Measurements from ENCODE around the gene IRF9.

IRF9 gene

GRCh38 chr14:24146453-24146977 lies 14.6 kb upstream of the IRF9 start, which contains the start of gene PSME2:
PSME2 (minus strand) TSS chr14:24146610; CDS start chr14:24146581, 29 bp downstream.
- peaks cover 10 to 17% of the 10 kb centered on the region in 2 donors for H3K4me1 ChIP-seq (ENCODE audit: control insufficient read depth in 2 of 2, insufficient read depth in 1 of 2, low read depth in 1 of 2, low read length in 2 of 2)
- no peaks in the 10 kb centered on the region for H3K27me3 ChIP-seq (ENCODE audit: control insufficient read depth in 3 of 3, insufficient read depth in 3 of 3, low read depth in 1 of 3, low read length in 3 of 3)
- DNase-seq (ENCODE audit: low spot score) = peak; percentile 96
- peak within 1 kb of the TSS; percentile 95 for H3K18ac ChIP-seq (ENCODE audit: low read length)
- no peak within 1 kb of the TSS for H2BK12ac ChIP-seq (ENCODE audit: low read length)
- H2AFZ ChIP-seq (ENCODE audit: low read length) = peak within 1 kb of the TSS; percentile 95
- WGBS, 2 donors (ENCODE audit: extremely low coverage in 2 of 2, insufficient read length in 2 of 2, insufficient replicate concordance in 1 of 2) = no CpG with 5 or more reads among the region's 25 CpGs
- peak within 1 kb of the TSS; percentile 11 for H3K23ac ChIP-seq (ENCODE audit: low read depth, low read length, poor library complexity)
- no peak within 1 kb of the TSS for H4K91ac ChIP-seq (ENCODE audit: low read depth, low read length, poor library complexity)
- H3K27ac ChIP-seq (replicated peaks; ENCODE audit: low read length) = peak within 1 kb of the TSS; percentile 85
- H4K8ac ChIP-seq (ENCODE audit: low read depth, low read length) = no peak within 1 kb of the TSS
- H3K9ac ChIP-seq (ENCODE audit: low read depth, low read length, poor library complexity) = peak within 1 kb of the TSS; percentile 97
- H3K79me1 ChIP-seq (ENCODE audit: low read depth, low read length) = peaks cover 13% of the 10 kb centered on the region
- no peak within 1 kb of the TSS for H3K4ac ChIP-seq (ENCODE audit: low read length)
- H2BK120ac ChIP-seq (ENCODE audit: low read depth, low read length) = peak within 1 kb of the TSS; percentile 84
- peak within 1 kb of the TSS; percentile 37 for H2BK15ac ChIP-seq (ENCODE audit: low read length)
- H3K4me3 ChIP-seq (ENCODE audit: low read length in 2 of 2) = peak within 1 kb of the TSS; percentile 93 to 96
- H2AK5ac ChIP-seq (ENCODE audit: low read depth, low read length) = peak within 1 kb of the TSS; percentile 38
- no peaks in the 10 kb centered on the region for H3K9me3 ChIP-seq (replicated peaks in 1 of 2; ENCODE audit: control insufficient read depth in 2 of 2, insufficient read depth in 1 of 2, low read depth in 1 of 2, low read length in 2 of 2)
- peaks cover 31 to 57% of the 10 kb centered on the region in 2 donors for H3K36me3 ChIP-seq (replicated peaks in 1 of 2; ENCODE audit: control insufficient read depth in 2 of 2, insufficient read depth in 2 of 2, low read length in 2 of 2)
- peak within 1 kb of the TSS; percentile 83 for H2BK5ac ChIP-seq (ENCODE audit: low read length)
- H3K14ac ChIP-seq (ENCODE audit: low read length) = peak within 1 kb of the TSS; percentile 91
- peak within 1 kb of the TSS; percentile 97 for H3K4me2 ChIP-seq (ENCODE audit: insufficient read depth, low read length, poor library complexity, severe bottlenecking)

- Histone ChIP-seq H3K4ac (ENCODE audit: low read length) (no peak within 1 kb of the TSS), H2BK15ac (ENCODE audit: low read length) (peak within 1 kb of the TSS; percentile 37), H3K23ac (ENCODE audit: low read depth, low read length, poor library complexity) (peak within 1 kb of the TSS; percentile 11), H3K14ac (ENCODE audit: low read length) (peak within 1 kb of the TSS; percentile 91), H4K8ac (ENCODE audit: low read depth, low read length) (no peak within 1 kb of the TSS), H2AFZ (ENCODE audit: low read length) (peak within 1 kb of the TSS; percentile 95), H3K79me1 (ENCODE audit: low read depth, low read length) (peaks cover 13% of the 10 kb centered on the region), H3K27me3 (ENCODE audit: control insufficient read depth in 3 of 3, insufficient read depth in 3 of 3, low read depth in 1 of 3, low read length in 3 of 3) (no peaks in the 10 kb centered on the region), H3K9ac (ENCODE audit: low read depth, low read length, poor library complexity) (peak within 1 kb of the TSS; percentile 97), H2BK5ac (ENCODE audit: low read length) (peak within 1 kb of the TSS; percentile 83), H3K4me2 (ENCODE audit: insufficient read depth, low read length, poor library complexity, severe bottlenecking) (peak within 1 kb of the TSS; percentile 97), H3K18ac (ENCODE audit: low read length) (peak within 1 kb of the TSS; percentile 95), H2BK120ac (ENCODE audit: low read depth, low read length) (peak within 1 kb of the TSS; percentile 84), H3K36me3 (replicated peaks in 1 of 2; ENCODE audit: control insufficient read depth in 2 of 2, insufficient read depth in 2 of 2, low read length in 2 of 2) (peaks cover 36 to 63% of the 10 kb centered on the region in 2 donors), H4K91ac (ENCODE audit: low read depth, low read length, poor library complexity) (no peak within 1 kb of the TSS), H2BK12ac (ENCODE audit: low read length) (no peak within 1 kb of the TSS), H3K27ac (replicated peaks; ENCODE audit: low read length) (peak within 1 kb of the TSS; percentile 85), H3K4me3 (ENCODE audit: low read length in 2 of 2) (peak within 1 kb of the TSS; percentile 93 to 96), H3K9me3 (replicated peaks in 1 of 2; ENCODE audit: control insufficient read depth in 2 of 2, insufficient read depth in 1 of 2, low read depth in 1 of 2, low read length in 2 of 2) (no peaks in the 10 kb centered on the region), H2AK5ac (ENCODE audit: low read depth, low read length) (peak within 1 kb of the TSS; percentile 86), H3K4me1 (ENCODE audit: control insufficient read depth in 2 of 2, insufficient read depth in 1 of 2, low read depth in 1 of 2, low read length in 2 of 2) (peaks cover 8 to 17% of the 10 kb centered on the region in 2 donors)
- DNase-seq (ENCODE audit: low spot score) = peak; percentile 95
- WGBS, 2 donors (ENCODE audit: extremely low coverage in 2 of 2, insufficient read length in 2 of 2, insufficient replicate concordance in 1 of 2) = no CpG with 5 or more reads among the region's 57 CpGs
Observed at GRCh38 chr14:24146978-24147760, 13.9 kb upstream of the IRF9 start, which contains the start of gene RNF31. RNF31 (plus strand) TSS chr14:24147498; CDS start chr14:24147699, 201 bp downstream.

- Histone ChIP-seq H3K79me1 (ENCODE audit: low read depth, low read length) (peaks cover 13% of the 10 kb centered on the region), H3K27ac (replicated peaks; ENCODE audit: low read length) (no peak overlapping the region), H3K4me3 (ENCODE audit: low read length in 2 of 2) (peak overlapping the region; percentile 89 to 96), H3K4me2 (ENCODE audit: insufficient read depth, low read length, poor library complexity, severe bottlenecking) (peak overlapping the region; percentile 97), H3K14ac (ENCODE audit: low read length) (peak overlapping the region; percentile 79), H2BK15ac (ENCODE audit: low read length) (peak overlapping the region; percentile 30), H3K4ac (ENCODE audit: low read length) (no peak overlapping the region), H3K36me3 (replicated peaks in 1 of 2; ENCODE audit: control insufficient read depth in 2 of 2, insufficient read depth in 2 of 2, low read length in 2 of 2) (peaks cover 35 to 65% of the 10 kb centered on the region in 2 donors), H2AK5ac (ENCODE audit: low read depth, low read length) (peak overlapping the region; percentile 86), H3K27me3 (ENCODE audit: control insufficient read depth in 3 of 3, insufficient read depth in 3 of 3, low read depth in 1 of 3, low read length in 3 of 3) (no peaks in the 10 kb centered on the region), H4K91ac (ENCODE audit: low read depth, low read length, poor library complexity) (no peak overlapping the region), H2BK5ac (ENCODE audit: low read length) (peak overlapping the region; percentile 67), H3K4me1 (ENCODE audit: control insufficient read depth in 2 of 2, insufficient read depth in 1 of 2, low read depth in 1 of 2, low read length in 2 of 2) (peaks cover 7 to 17% of the 10 kb centered on the region in 2 donors), H2BK120ac (ENCODE audit: low read depth, low read length) (no peak overlapping the region), H3K23ac (ENCODE audit: low read depth, low read length, poor library complexity) (peak overlapping the region; percentile 11), H2AFZ (ENCODE audit: low read length) (peak overlapping the region; percentile 95), H3K9me3 (replicated peaks in 1 of 2; ENCODE audit: control insufficient read depth in 2 of 2, insufficient read depth in 1 of 2, low read depth in 1 of 2, low read length in 2 of 2) (no peaks in the 10 kb centered on the region), H2BK12ac (ENCODE audit: low read length) (no peak overlapping the region), H3K18ac (ENCODE audit: low read length) (peak overlapping the region; percentile 91), H4K8ac (ENCODE audit: low read depth, low read length) (no peak overlapping the region), H3K9ac (ENCODE audit: low read depth, low read length, poor library complexity) (peak overlapping the region; percentile 97)
- no CpG with 5 or more reads among the region's 29 CpGs for WGBS, 2 donors (ENCODE audit: extremely low coverage in 2 of 2, insufficient read length in 2 of 2, insufficient replicate concordance in 1 of 2)
- no peak for DNase-seq (ENCODE audit: low spot score)
Observed at GRCh38 chr14:24147761-24148428, 13.2 kb upstream of the IRF9 start.
